Uterus (tissue), 4 donors: ENCODE measurements around the gene BBS7. TPM values are rescaled to one million over a fixed set of nuclear protein-coding genes. Genes with fewer than 3 reads are reported as not detected.

ENCODE experiments used
- DNase-seq, 2 donors: peaks; one replicate each; pipeline ENCODE4 v3.0.0-alpha.2; 2019 to 2020
- H3K27ac ChIP-seq, 2 donors: fragments of 200-600 bp; sonication (generic); 1 replicate in 1 of 2; 2 replicates in 1 of 2; pipeline ENCODE4 v1.5.1; 2016 to 2018
- H3K27me3 ChIP-seq, 2 donors: fragments of 200-600 bp; sonication (generic); one replicate each; pipeline ENCODE4 v1.5.1; 2018 to 2019; ENCODE audit warnings: control low read depth in 1 of 2
- H3K36me3 ChIP-seq, 2 donors: fragments of 200-600 bp; sonication (generic); one replicate each; pipeline ENCODE4 v1.5.1; 2019; ENCODE audit warnings: control low read depth in 1 of 2
- H3K4me1 ChIP-seq, 2 donors: fragments of 200-600 bp; sonication (generic); one replicate each; pipeline ENCODE4 v1.5.1; 2018 to 2019; ENCODE audit warnings: control low read depth in 1 of 2
- H3K4me3 ChIP-seq, 2 donors: fragments of 200-600 bp; sonication (generic); 1 replicate in 1 of 2; 2 replicates in 1 of 2; pipeline ENCODE4 v1.5.1; 2018 to 2019; ENCODE audit warnings: mild to moderate bottlenecking in 1 of 2
- H3K9me3 ChIP-seq, 2 donors: fragments of 200-600 bp; sonication (generic); one replicate each; pipeline ENCODE4 v1.5.1; 2019; ENCODE audit warnings: control low read depth in 1 of 2
- CTCF ChIP-seq, 4 experiments: fragments of 200-600 bp in 2 of 4; fragments of 450-650 bp in 2 of 4; sonication (generic) in 2 of 4; IDR thresholded peaks; one replicate each; pipeline ENCODE4 v1.5.1; 2016 to 2019; ENCODE audit warnings: antibody characterized with exemption in 4 of 4, mild to moderate bottlenecking in 2 of 4, moderate library complexity in 1 of 4
- POLR2A ChIP-seq, 2 donors: fragments of 450-650 bp; IDR thresholded peaks; one replicate each; pipeline ENCODE4 v1.6.1; 2016; ENCODE audit warnings: antibody characterized with exemption in 2 of 2, mild to moderate bottlenecking in 1 of 2, moderate library complexity in 1 of 2
- intact Hi-C: fragments of 100-400 bp; cut with DNase I; formaldehyde crosslinking; loops from one replicate; pipeline ENCODE4 v1.15.1; 2023; ENCODE audit warnings: low total_unique reads
- total RNA-seq, 4 donors: library from RNA; depleted of rRNA in 3 of 4; stranded (reverse); fragments of >200 nt in 3 of 4; gene quantifications; one replicate each; pipeline versions ENCODE4 v1.1.0 to v1.2.4, GENCODE V29; 2014 to 2023
- donor health status: DM: yes; HTN: yes; CAD: no.

The BBS7 gene
- total RNA-seq, 4 donors from 2014 or later = 10.3 to 55.8 (median 35.2) TPM

- no peaks in the 10 kb centered on the region for H3K27me3 ChIP-seq
- no peaks in the 10 kb centered on the region for H3K4me1 ChIP-seq
- intact Hi-C loops = no loop called here
- no peaks in the 10 kb centered on the region for H3K9me3 ChIP-seq
- H3K27ac ChIP-seq = no peak overlapping the region
- no peaks in the 10 kb centered on the region for H3K36me3 ChIP-seq
- DNase-seq = no peak
- no peak overlapping the region for H3K4me3 ChIP-seq
- TF ChIP-seq POLR2A (IDR thresholded peaks at IDR 0.05) (no peak), CTCF (IDR thresholded peaks at IDR 0.05) (no peak)
Measured at GRCh38 chr4:121777625-121778024, 92.6 kb downstream of the BBS7 start.

- Histone ChIP-seq H3K4me3 (no peak overlapping the region), H3K4me1 (no peaks in the 10 kb centered on the region), H3K27ac (no peak overlapping the region), H3K36me3 (no peaks in the 10 kb centered on the region), H3K27me3 (no peaks in the 10 kb centered on the region), H3K9me3 (no peaks in the 10 kb centered on the region)
- TF ChIP-seq CTCF (IDR thresholded peaks at IDR 0.05) (no peak), POLR2A (IDR thresholded peaks at IDR 0.05) (no peak)
- intact Hi-C loops = no loop called here
- DNase-seq = no peak
Measured at GRCh38 chr4:121776610-121777401, 93.5 kb downstream of the BBS7 start.

Other genes starting within 250 kb of the BBS7 start
- gene ANXA5, start 173.5 kb downstream of the BBS7 start, total RNA-seq = 100 to 1,000 TPM; 255 to 353 (median 316) TPM
- under 1 TPM in 1 of 4 donors, not detected in 3; 0.41 TPM for gene SMIM43, start 105.3 kb downstream of the BBS7 start, total RNA-seq
- 100 to 1,000 TPM in 1 of 4 donors, 10 to 100 TPM in 3; 19.6 to 104 (median 40.9) TPM for gene EXOSC9, start 69.2 kb downstream of the BBS7 start, total RNA-seq
- gene CCNA2, start 46.6 kb downstream of the BBS7 start, total RNA-seq = 10 to 100 TPM in 1 of 4 donors, 1 to 10 TPM in 2, under 1 TPM in 1; 0.59 to 39.8 (median 3.7) TPM
- gene TRPC3, start 81.6 kb upstream of the BBS7 start, total RNA-seq = 1 to 10 TPM in 2 of 4 donors, under 1 TPM in 2; 0.59 to 8.2 (median 3.4) TPM